HG03439 (cell line): ENCODE data around the gene FAM219A.
"Not testable (repeated sequence)": the region's sequence is repeated elsewhere in the genome, so short reads cannot be mapped to it uniquely, and the experiment has no call there.

Experiments used
- ATAC-seq: cut with Tn5 transposase; IDR thresholded peaks from one replicate; pipeline ENCODE4 v1.9.1; 2021; ENCODE audit warnings: mild to moderate bottlenecking, moderate library complexity; ENCODE audit not compliant: unreplicated experiment

Gene FAM219A

GRCh38 chr9:34446951-34447350 is 11.4 kb downstream of the FAM219A start:
- ATAC-seq, result no peak

GRCh38 chr9:34446468-34446891 is 11.9 kb downstream of the FAM219A start:
- no peak for ATAC-seq

GRCh38 chr9:34443976-34444375 is 14.4 kb downstream of the FAM219A start:
- no peak for ATAC-seq

GRCh38 chr9:34443533-34443932 is 14.8 kb downstream of the FAM219A start:
- ATAC-seq, result no peak

GRCh38 chr9:34442770-34443169 is 15.6 kb downstream of the FAM219A start:
- no peak for ATAC-seq

- no peak for ATAC-seq
Observed at GRCh38 chr9:34440017-34440416, 18.4 kb downstream of the FAM219A start.

GRCh38 chr9:34438465-34438864 is 19.9 kb downstream of the FAM219A start:
- not testable (repeated sequence) for ATAC-seq

GRCh38 chr9:34437926-34438307 is 20.5 kb downstream of the FAM219A start:
- ATAC-seq, result not testable (repeated sequence)

- no peak for ATAC-seq
Observed at GRCh38 chr9:34437006-34437925, 21.1 kb downstream of the FAM219A start.

GRCh38 chr9:34431667-34432066 is 26.7 kb downstream of the FAM219A start:
- no peak for ATAC-seq

- ATAC-seq, result no peak
Observed at GRCh38 chr9:34430843-34431437, 27.4 kb downstream of the FAM219A start.

- no peak for ATAC-seq
Observed at GRCh38 chr9:34428325-34428958, 29.9 kb downstream of the FAM219A start.

GRCh38 chr9:34426347-34427074 is 31.9 kb downstream of the FAM219A start:
- ATAC-seq, result no peak

- ATAC-seq, result no peak
Observed at GRCh38 chr9:34419716-34420504, 38.5 kb downstream of the FAM219A start.

- ATAC-seq, result no peak
Observed at GRCh38 chr9:34417734-34418133, 40.6 kb downstream of the FAM219A start.

- ATAC-seq, result no peak
Observed at GRCh38 chr9:34413231-34413852, 45.0 kb downstream of the FAM219A start.

- ATAC-seq, result no peak
Observed at GRCh38 chr9:34412336-34412735, 46.0 kb downstream of the FAM219A start.

GRCh38 chr9:34409154-34409553 is 49.2 kb downstream of the FAM219A start:
- no peak for ATAC-seq

- ATAC-seq, result no peak
Observed at GRCh38 chr9:34408173-34408572, 50.2 kb downstream of the FAM219A start.

GRCh38 chr9:34406219-34406618 is 52.2 kb downstream of the FAM219A start:
- ATAC-seq, result no peak
